Measurements from ENCODE around the gene TTC13.
A peak's percentile ranks its signal among the peaks of the same experiment; 100 is the strongest.

The TTC13 gene

DNA sequence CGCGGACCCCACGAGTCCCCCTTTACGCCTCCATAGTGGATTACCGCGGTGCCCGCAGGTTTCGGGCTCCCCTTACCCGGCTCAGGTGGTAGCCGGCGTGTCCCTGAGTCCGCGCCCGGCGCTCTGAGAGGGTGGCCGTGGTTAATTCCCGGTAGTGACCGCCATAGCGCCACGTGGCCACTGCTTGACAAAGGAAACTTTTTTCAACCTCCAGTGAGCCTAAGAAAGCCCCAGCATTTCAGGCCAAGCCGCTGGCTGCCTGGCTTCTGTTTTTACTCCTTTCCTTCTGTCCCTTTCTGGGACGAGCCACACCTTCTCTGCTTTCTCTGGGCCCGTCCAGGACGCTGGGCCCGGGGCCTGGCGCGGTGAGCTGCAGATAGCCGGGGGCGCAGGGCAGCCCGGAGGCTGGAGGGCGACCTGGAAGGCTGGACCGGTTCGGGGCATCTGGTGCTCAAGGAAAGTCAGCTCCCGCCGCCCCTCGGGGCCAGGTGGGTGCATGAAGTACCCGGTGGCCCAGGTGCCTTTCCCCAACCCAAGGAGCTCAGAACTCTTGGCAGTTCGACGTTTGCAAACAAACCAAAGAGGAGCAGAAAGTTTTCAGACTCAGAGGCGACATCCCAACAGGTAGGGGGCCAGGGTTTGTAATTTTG lies 109.8 kb downstream of the TTC13 start:
- DNase-seq, result peak; percentile 71

DNA sequence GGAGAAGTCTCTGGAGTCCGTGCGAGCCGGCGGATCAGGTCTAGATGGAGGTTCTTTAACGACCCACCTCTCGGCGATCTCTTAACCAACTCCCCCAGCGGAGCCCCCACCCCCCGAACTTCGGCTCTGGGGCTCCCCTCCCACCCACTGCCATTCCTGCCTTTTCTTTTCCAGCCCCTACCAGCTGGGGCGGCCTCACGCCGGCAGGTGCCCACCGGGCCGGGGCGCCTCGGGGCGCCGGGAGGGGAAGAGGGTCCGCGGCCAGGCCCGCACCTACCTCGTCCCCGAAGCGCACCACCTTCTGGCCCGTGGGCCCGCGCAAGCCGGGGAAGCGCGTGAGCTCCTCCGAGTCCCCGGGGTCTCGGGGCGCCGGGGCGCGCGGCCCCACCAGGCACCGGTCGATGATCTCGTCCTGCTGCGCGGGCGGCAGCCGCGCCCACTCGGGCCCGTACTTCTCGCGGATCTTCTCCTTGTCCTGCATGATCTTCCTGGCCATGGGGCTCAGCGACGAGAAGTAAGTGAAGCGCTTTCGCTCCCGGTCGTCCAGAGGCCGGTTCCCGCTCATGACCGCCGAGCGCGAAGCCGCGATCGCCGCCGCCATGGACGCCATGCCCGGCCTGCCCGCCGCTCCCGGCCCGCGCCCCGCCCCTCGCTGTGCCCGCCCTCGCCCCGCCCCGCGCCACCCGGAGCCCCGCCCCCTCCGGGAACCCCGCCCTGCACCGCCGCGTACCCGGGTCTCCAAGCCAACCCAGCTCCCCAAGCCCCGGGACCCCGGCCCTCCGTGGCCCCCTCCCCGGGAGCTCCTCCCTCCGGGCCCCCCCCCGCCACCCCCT lies 110.5 kb downstream of the TTC13 start, which contains the start of gene C1orf198:
Gene C1orf198 (minus strand): TSS at position 619 of the 833 bp plus-strand sequence. CDS start 9 bp downstream, at position 610.
- DNase-seq, result peak; percentile 75

DNA sequence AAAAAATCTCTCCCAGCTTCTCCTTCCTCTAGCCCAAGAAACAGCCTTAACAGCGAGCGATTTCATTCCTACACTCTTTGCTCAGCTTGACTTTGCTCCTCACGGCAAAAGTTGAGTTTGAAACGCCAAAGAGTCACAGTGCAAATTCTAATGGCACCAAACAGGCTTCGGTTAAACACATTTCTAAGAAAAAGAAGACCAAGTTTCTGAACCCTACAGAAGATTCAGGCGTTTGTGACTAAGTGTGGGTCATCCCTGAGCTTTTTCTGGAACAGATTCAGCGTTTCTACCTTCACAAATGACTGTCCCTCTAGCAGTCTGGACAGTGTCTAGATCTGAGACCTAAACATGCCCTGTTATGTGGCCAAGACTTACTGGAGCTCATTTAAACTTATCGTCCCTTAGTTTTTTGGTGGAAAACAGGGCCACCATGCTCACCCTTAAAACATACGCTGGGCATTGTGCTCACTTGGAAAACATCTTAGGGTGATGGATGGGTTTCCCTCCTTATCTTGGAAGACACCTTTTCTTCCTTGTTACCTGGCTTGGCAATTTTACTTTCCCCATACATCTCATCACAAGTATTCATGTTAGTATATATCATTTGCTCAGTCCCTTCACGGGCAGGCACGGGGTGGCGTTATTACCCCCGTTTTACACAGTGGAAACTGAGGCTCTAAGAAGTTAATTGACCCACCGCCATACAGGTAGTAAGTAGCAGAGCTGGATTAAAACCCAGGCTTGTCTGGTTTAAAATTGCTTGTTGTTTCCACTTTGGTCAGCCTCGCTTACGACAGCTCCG lies 111.4 kb downstream of the TTC13 start:
- no peak for DNase-seq

DNA sequence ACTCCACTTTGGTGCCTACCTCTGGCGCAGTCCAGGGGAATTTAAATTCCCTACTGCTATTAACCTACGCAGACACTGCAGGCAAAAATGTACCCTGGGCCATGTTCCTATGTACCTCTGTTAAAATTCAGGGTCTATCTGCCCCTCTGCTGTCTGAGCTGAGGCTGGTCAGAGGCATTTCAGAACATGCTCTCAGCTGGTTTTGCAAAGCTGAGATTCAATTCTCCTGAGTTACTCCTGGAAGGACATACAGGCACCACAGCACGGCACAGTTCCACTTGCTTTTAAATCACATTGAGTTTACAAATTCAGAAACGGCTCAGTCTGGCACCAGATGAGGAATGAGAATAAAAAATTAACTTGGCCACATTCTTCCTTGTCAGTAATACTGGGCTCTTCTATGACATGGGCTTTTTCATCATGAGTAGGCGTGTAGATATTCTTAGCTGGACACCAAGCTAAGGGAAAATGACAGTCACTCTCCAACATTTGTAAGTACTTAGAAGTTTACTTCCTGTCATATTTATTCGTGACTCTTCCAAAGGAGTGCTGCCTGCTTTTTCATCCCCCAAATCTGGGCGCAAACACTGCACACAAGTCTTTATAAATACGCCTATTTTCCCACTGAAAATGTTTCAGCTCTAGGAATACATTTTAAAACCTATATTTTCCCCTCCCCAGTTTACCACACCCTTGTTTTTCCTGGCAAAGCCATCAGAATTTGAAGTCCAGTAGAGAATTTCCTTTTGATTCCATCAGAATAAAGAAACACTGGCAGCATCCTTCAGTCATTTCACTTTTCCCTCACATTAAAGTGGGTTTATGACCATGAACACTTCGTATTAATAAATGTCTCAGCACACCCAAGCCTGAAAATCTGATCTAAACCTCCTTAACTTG lies 112.2 kb downstream of the TTC13 start:
- peak; percentile 72 for DNase-seq

DNA sequence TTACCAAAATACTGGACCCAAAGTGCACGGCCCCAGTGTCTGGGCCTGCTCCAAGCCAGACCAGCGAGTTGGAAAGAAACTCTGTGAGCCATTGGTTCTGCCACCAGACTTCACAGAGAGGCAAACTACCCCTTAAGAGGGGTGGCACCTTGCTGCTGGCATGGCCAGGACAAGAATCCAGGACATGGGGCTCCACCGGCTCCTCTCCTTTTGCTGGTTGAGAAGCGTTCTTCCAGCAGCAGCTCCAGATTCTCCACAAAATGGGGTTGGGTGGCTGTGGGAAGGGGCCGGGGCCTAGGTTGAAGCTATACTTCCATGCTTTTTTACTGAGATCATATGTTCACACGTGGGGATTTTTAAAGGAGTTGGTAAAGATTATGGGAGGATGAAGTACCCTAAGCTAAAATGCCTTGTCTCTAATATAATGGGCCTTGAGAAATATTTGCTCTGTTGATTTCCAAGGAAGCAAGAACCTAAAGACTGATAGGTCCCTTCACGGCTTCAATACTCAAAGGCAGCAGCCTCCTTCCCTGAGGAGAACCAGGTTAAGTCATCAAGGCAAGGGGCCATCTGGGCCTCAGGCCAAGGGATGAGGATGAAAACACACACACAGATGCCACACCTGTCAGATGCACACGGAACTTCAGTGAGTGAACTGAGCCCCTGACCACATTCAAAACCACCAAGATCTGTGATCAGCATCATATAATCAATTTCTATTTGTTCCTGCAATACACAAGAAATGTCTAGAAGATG lies 113.4 kb downstream of the TTC13 start:
- no peak for DNase-seq

DNA sequence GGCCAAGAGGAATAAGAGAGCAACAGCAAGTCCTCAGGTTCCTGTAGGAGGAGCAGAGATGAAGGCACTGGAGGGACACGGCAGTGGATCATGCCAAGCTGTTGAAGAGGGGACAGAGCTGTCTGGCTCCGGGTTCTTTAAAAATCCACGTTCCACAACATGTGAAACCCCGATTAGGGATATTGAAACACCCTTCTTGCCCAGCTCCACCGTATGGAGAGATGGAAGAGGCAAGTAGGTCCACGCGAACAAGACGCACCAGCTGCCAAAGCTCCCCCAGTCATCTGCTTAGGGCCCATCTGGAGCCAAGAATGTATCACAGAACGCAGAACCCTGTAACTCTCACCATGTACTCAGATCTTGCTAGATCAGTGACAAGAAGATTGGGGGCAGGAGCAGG lies 114.2 kb downstream of the TTC13 start:
- no peak for DNase-seq

DNA sequence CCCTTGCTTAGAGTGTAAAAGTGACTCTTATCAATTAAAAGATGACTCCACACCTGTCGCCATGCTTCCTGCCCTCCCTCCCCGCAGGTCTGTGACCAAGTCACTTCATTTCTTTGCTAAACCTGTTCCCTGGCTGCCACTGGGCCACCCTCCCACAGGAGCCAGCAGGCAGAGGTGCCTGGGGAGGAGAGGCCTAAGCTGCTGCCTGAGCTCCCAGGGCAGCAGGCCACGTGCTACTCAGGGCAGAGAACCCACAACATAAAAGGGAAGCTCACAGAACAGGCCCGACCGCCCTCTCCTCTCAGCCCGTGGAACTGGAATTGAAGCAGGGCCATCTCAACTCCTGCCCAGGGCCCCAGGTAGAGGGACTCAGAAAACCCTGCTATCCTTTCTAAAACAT lies 115.2 kb downstream of the TTC13 start:
- no peak for DNase-seq

DNA sequence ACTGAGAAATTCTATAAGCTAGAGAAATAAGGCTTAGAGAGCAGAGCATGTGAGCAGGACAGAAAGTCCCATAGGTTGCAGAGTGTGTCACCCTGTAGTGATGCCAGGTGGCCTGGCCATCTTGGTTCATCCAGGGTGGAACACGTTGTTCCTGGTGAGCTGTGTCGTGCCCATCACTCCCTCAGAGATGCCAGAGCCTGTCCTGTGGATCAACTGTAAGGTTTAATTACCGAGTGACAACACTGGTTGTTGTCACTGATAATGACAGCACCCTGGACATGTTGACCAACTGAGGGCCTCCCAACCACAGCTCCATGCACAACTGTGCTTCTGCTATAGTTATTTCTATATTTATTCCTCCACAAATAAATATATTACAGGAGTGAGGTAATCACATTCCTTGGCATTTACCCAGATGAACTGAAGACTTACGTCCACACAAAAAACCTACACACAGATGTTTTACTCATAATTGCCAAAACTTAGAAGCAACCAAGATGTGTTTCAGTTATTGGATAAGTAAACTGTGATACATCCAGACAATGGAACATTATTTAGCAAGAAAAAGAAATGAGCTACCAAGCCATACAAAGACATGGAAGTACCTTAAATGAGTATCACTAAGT lies 116.6 kb downstream of the TTC13 start:
- no peak for DNase-seq

DNA sequence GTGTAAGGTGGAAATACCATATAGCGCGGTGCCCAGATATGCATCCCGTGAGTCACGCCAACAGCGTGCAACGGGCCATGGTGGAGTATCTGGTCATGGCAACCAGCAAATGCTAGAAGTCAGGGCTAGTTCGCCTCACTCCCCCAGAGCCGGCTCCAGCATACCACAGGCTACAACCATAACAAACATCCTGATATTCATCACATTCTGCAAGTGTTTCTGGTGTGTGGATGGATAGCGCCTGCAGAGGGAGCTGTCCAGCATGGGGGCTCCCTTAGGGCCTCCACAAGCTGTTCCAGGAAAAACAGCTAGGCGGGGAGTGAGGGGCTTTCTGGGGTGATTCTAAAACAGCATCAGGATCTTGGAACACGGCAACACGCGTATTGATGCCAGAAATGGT lies 117.2 kb downstream of the TTC13 start:
- no peak for DNase-seq

DNA sequence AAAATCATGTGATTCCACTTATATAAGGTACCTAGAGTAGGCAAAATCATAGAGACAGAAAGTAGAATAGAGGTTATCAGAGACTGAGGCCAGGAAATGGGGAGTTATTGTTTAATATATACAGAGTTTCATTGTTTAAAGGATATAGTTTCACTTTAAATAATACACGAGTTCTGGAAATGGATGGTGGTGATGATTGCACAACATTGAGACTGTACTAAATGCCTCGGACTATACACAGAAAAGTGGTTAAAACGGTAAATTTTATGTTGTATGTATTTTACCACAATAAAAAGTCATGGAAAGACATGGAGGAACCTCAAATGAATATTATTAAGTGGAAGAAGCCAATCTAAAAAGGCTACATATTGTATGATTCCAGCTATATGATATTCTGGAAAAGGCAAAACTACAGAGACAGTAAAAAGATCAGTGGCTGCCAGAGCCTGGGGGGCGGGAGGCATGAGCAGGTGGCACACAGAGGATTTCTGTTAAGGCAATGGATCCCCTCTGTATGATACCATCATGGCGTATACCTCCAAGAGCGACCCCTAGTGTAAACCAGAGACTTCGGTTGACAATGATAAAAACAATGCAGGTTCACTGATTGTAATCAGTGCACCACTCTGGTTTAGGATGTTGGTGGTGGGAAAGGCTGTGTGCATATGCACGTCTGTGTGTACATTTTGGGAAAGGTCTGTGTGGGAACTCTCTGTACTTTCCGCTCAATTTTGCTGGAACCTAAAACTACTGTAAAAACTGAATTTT lies 117.9 kb downstream of the TTC13 start:
- no peak for DNase-seq

DNA sequence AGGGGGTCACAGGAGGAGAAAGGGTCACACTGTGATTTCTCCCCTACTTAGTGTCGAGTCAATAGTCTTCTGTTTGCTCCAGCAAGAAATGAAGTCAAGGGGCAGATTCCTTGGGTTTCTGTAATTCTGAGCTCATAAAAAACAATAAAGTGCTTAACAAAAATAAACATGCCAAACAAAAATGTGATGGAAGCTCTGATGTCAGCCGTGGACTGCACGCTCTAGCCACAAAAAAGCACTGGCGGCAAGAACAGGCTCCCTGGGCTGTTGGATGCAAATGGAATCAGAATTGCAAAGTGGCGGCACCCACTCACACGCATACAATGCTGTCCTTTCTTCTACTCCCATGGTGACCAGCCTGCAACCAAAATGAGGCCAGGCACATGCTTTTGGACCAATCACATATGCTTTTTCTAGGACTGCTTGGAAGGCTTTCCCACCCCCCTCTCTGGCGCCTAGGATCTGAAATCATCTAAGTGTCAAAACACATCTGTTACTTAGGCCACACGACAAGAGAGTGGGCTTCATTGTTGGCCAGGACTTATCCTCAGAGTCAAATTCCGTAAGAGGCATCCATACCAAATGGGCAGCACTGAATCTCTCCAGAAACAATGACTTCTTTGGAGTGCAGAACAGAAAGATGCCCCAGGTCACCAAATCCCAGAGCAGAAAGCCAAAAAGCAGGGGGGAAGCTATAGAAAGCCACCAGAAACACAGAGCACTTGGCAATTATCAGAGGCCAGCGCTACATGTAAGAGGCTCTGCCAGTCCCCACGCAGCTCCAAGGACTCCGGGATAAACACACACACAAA lies 119.5 kb downstream of the TTC13 start:
- DNase-seq, result peak; percentile 73

DNA sequence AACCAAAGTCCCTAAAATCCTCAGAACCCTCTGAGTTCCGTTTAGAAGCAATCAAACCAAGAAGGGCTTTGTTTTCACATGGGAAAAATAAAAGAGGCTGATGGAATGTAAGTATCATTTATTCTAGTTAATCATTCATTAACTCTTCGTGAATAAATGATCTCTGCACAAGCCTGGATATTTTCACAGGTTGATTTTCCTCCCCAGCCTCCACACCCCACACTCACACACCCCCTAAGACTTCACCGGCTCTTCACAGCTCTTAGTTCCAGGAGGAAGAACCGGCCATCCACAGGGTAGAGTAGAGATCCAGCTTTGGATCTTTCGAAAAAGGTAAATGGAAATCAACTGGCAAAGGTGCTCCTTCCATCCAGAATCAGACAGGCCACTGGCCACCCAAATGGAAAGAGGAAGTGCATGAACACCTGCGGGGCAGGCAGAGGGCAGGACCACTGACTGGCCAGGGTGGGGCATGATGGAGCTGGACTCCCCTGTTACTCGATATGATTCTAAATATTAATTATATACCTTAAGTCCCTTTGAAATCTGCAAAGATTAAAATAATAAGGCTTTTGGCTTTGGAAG lies 120.3 kb downstream of the TTC13 start:
- DNase-seq, result no peak

DNA sequence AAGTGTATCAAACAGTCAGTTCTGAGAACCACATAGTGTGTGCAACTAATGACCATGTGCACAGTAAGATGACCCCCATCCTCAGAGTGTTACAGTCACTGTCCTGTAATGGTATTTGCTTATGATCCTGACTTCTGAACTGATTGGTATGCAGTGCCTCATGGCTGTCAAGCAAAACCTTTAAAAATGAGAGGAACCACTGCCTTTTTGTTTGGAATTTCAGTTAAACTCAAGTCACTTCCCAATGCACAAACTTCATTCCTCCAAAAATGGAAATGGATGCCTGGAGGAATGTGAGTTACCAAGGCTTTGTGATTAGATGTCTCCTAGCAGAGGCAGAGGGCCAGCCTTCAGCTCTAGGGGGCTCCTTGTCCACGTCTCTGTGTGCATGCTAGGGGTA lies 120.8 kb downstream of the TTC13 start:
- peak; percentile 87 for DNase-seq

DNA sequence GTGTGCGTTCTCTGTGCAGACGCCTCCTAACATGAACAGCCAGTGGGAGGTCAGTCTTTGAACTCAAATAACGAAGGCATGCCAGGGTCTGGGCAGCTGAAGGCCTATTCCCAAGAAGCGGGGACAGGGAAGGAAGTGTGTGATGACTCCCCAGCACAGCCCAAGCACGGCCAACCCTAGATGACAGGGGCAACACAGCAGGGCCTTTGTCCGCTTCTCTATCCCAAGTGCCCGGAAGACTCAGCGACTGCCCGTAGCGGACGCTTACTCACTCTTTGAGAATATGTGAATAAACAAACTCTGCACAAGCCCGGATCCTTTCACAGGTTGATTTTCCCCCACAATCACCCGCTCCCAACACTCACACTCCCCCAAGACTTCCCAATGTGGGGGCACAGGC lies 121.6 kb downstream of the TTC13 start:
- DNase-seq, result peak; percentile 55
